Left renal pelvis (tissue), 4 donors: Measurements from ENCODE around the gene MAP3K7CL. TPM values are rescaled to one million over a fixed set of nuclear protein-coding genes. Genes with fewer than 3 reads are reported as not detected.

ENCODE experiments used
- DNase-seq, 4 donors: peaks; one replicate each; pipeline ENCODE4 v3.0.0-alpha.2; 2013; ENCODE audit warnings: low read depth in 4 of 4, low spot score in 3 of 4
- polyA plus RNA-seq, 4 donors: library from polyadenylated mRNA; unstranded; fragments of 120-200 nt; gene quantifications; one replicate each; pipeline ENCODE4 v1.2.1, GENCODE V29; 2013; ENCODE audit not compliant: insufficient read length in 4 of 4

MAP3K7CL gene, protein sequence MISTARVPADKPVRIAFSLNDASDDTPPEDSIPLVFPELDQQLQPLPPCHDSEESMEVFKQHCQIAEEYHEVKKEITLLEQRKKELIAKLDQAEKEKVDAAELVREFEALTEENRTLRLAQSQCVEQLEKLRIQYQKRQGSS
- 1 to 10 TPM; 4.8 to 7.7 (median 6.0) TPM for polyA plus RNA-seq

DNA sequence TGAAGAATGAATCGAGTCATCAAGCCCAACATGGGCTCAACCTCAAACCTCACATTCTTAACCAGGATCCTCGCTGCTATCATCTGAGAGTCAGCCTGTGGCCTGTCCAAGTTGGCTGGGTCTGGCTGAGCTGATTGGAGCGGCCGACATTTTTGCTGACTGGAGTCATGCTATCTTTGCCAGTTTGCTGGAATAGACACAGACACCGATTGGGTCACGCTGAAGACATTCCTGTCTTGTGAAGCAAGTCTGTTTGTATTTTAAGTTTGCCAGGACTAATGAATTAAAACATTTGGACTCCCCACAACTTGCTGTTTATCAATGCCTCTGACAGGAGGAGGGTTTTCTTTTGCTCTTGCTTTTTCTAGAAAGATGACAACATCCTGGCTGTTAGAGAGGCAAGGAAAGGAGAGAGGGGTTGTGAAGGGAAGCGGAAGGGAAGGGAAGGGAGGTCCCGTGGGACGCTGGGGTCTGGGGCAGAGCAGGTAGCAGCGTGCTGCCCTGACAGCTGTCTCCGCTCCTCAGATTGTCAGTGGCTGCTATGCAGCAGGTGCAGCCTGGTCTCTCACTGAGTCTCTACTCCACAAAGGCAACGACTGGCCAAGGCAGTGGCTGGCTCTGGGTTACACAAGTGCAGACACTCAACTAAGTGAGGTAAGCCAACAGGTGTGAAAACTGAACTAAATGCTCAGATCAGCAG is at the start of gene MAP3K7CL:
TSS of gene MAP3K7CL (plus strand) at position 375 of the 700 bp plus-strand sequence. CDS start 2,701 bp downstream, outside the sequence.
- DNase-seq, result no peak

DNA sequence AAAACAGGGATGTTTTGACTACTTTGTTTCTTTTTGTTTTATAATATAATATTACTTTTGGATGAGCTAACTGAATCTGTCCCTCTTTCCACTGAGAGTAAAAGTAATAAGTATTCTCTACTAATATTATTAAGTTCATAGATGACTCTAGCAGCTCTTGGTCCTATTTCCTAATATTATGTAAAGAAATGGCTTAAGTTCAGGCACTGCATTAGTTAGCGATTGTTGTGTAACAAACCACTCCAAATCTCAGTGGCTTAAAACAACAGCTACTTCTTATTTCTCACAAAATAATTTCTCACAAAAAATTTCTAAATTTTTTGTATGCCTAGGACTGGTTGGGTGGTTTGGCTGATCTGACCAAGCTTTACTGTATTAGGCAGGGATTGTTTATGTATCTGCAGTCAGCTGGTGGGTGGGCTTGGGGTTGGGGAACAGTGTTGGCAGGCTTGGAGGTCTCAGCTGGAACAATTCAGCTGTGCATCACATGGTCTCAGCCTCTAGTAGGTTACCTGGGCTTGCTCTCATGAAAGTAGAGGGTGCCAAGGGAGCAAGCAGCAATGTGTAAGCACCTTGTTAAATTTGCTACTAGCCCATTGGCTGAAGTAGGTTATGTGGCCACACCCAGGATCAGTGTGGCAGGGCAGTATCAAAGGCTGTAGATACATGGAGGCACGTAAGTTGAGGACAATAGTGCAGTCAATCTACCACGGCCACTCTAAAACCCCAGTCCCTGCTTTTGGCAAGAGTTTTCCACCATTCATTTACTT is 48.2 kb upstream of the MAP3K7CL start:
- no peak for DNase-seq

DNA sequence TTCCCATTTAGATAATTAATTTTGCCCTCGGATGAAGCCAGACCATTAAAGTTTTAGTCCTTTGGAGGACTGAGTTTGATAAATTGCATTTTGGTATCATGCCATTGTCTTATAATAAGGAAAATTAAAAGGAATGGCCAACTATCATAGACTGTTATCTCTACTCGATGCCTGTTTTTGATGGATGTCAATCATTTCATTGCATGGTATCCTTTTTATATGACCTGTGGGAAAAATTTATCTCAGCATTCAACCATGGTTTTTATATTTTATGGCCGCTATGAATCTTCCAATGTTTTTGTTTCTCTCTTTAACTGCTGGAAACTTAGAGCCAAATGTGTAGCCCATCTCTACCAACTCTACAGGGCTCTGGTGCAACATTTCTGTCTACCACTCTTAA is 47.1 kb upstream of the MAP3K7CL start:
- DNase-seq, result no peak

DNA sequence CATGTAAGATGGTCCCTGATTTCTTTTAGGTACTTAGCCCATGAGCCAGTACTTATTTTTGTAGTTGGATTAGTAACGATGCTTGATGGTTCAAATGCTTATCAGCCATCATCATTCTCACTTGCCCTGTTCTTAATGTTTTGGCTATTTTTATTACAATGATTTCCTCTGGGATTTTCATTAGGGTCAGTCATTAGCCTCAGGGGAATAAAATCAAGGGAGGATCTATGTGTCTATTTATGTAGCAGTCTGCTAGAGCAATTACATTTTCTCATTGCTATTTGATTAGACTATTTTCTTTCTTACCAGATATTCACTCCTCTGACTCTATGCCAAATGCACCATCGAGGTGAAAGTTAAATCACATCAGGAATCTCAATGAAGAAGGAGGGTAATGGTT is 46.1 kb upstream of the MAP3K7CL start:
- no peak for DNase-seq

DNA sequence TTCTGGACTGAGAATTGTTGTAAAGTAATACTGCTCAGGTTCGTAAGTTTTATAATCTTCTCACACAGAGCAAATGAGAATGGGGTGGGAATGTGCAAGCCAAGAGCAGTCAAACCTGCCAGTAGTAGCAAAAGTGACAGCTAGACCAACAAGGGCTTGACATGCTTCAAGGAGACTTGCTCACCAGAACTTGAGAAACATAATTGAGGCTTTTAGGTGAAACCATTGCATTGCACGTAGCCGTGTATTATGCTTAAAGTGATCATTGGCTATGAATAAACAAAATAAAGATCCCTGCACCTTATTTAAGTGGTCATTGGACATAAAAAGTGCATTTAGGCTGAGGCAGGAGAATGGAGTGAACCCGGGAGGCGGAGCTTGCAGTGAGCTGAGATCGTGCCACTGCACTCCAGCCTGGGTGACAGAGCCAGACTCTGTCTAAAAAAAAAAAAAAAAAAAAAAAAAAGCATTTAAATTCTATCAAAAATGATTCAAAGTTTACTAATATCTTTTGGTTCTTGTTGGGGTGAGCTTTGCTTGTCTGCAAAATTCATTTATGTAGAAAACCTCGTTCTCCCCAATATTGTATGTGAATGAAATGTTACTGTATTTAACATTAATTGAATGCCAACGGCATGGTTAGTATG is 45.2 kb upstream of the MAP3K7CL start:
- no peak for DNase-seq

DNA sequence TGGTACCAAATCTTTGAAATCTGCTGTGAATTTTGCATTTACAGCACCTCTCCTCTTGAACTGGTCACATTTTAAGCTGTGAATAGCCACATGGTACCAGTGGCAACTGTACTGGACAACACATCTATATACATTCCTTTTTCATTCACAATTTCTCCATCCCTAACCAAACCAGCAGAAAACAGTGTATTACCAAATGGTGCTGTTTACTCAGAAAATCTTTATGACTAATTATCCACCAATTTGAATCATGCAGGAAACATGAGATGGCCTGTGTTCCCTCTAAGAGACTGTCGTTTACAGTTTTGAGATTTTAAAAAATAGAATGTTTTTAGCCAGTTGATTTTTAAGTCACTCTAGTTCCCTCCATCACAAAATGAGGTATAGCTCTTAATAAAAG is 39.4 kb upstream of the MAP3K7CL start:
- DNase-seq, result no peak

DNA sequence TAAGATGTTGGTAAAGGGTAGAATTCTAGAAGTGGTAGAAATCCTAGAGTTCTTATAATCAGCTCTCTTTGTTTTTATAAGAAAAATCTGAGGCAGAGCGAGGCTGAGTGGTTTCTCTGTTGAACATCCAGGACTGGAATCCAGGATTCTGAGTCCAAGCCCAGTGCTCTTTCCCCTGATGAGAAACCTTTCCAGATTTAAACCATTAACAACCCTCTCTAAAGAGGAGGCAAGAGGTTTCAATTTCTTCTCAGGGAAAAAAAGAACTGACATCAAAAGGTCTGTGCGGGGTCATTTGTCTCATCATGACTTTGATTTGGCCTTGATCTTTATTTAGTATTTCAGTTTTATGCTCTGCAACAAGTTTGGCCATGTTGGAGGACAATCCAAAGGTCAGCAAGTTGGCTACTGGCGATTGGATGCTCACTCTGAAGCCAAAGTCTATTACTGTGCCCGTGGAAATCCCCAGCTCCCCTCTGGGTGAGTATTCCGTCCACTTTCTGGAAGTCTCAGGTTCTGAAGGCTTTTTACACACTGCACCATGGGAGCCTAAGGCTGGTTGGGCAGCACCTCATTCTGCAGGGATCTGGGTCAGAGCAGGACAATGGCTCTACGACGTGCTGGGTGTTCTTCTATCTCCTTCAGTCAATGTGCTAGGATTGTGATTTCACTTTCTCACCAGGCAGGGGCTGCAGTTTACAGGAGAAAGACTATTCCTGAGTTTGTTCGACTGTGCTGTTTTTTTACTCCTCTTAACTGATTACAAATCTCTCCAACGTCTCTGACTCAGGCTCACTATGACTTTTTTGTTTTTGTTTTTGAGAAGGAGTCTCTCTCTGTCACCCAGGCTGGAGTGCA is 38.1 kb upstream of the MAP3K7CL start:
- DNase-seq, result no peak

DNA sequence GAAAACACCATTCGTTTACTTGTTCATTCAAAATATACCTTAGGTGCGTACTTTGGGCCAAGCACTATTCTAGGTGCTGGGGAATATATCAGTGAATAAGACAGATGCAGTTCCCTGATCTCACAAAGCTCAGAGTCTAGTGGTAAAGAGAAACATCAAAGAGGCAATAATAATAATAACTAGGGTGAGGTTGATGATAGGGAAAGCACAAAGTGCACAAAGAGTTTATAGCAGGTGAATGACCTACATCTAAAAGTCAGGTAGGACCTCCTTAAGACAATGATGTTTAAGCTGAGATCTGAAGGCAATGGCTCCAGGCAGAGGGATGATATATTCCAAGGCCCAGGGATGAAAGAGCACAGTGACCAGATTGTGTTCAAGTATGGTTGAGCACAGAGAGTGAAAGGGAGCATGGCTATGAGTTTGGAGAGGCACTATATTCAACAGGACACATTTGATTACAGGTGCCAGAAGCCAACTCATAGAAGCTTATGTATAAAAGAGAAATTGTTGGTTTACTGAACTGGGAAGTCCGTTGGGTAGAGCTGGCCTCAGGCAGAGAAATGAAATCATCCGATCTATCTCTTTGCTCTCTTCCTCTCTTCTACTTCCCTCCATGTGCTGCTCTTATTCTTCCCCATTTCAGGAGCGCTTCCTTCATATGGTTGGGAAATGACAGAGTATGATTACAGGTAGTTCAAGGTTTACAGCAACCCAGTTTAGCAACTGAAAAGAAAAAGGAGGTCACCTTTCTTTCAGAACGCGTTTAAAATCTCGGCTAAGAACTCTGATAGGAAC is 34.0 kb upstream of the MAP3K7CL start:
- no peak for DNase-seq

DNA sequence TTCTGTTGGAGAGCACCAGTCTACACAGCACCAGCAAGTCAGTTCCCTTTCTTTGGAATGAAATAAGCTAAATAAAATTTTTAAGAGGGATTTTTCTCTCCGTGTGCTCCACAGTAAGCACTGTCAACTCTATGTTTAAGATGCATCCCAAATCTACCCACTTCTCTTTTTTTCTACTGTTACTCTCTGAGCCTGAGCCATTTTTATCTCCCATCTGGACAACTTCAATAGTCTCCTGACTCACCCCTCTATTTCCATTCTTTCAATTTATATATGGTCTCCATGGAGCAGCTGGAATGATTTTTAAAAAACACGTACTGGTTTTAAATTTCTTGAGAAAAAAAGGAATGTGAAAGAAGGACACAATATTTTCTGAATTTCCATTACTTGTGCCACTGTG is 32.3 kb upstream of the MAP3K7CL start:
- no peak for DNase-seq

DNA sequence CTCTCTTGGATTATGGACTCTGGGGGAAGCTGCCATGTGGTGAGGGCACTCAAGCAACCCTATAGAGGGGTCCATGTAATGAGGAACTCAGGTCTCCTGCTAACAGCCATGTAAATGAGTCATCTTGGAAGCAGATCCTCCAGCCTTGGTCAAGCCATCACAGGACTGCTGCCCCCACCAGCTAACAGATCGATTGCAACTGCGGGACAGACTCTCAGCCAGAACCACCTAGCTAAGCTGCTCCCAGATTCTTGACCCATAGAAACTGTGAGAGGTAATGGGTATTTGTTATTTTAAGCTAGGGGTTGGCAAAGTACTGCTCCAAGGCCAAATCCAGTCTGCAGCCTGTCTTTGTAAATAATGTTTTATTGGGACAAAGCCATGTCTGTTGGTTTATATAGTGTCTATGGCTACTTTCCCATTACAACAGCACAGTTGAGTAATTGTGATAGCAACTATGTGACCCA is 27.6 kb upstream of the MAP3K7CL start:
- no peak for DNase-seq

DNA sequence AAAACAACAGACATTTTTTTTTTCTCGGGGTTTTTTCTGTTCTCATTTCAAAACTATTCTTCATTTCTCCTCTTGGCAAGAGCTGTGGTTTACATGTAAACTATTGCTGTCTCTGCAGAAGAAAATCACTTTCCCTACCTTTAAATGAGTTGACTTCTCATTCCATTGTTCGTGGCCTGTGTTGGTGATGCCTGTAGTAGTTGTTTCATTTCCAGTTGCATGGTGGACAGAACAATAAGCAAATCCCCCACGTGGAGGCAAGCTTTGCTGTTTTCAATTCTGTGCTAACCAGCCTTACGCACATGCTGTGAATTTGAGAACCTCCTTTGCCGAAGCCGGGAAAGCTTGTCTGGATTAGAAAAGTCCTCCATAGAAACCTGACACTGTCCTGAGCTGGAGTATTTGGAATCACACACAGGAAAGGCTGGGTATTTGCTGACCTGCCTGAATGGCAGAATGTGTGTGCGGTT is 26.2 kb upstream of the MAP3K7CL start:
- DNase-seq, result peak in 1 of 4 donors; percentile 21

DNA sequence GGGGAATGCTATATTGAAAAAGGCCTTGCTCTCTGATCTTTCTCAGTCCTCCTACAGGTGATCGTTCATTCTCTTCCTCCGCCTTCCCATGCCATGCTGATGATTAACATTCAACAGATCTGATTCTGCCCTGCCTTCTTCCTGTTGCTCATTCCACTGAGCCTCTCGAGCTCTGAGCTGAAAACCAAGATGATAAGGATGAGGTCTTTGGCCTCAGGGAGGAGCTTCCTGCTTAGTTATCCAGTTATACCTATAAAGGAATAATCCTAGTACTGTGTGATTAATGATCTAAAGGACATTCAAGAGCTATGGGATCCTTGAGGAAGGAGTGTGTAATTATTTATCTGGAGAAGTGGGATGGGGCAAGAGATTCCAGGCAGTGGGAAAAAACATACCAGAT is 25.2 kb upstream of the MAP3K7CL start:
- no peak for DNase-seq

DNA sequence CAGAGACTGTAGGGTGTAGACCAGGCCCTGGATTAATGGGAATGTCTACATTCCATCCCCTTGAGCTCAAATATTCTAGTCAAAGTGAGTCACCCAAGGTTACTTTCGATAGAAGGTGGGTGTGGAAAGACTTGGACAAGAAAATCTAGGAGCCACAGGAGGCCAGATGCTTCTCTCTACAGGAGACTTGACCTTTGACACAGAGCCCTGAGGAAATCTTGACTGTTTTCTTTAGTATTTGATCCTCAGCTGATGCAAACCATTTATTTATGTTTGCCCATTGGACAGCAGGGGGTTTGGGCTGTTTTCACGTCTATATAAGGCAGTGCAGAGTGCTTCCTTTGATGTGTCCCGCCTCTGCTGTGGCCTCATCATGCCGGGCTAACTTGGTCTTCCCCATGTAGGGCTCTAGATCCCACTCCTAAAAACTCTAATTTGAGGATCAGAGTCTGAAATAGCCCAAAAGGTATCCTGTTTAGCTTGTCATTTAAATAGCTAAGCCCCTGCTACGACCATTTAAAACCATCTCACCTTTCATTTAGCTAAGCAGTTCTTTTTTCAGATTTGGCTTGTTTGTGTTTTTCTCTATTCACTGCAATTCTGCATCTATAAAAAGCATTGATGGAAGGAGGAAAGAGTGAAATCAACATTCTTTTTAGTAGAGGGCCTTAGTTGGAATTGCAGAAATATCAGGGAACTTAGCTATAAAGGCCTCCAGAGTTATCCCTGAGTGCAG is 15.5 kb upstream of the MAP3K7CL start:
- no peak for DNase-seq

DNA sequence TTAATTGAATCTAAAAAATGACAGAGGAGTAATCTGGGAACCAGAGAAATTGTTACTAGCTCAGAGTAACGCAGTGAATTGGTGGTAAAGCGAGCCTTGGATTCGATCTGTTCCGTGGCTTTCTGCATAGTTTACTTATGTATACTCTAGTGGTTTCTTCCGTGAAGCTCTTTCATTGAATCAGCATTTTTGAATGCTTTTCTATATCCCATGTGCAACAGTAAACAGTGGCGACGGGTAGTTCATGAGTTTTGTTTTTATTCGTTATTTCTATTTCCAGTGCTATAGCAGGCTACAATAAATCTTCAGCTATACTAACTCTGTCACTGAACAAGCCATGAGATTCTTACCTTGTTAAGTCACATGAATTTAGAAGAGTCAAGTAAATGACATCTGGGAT is 14.5 kb upstream of the MAP3K7CL start:
- no peak for DNase-seq

DNA sequence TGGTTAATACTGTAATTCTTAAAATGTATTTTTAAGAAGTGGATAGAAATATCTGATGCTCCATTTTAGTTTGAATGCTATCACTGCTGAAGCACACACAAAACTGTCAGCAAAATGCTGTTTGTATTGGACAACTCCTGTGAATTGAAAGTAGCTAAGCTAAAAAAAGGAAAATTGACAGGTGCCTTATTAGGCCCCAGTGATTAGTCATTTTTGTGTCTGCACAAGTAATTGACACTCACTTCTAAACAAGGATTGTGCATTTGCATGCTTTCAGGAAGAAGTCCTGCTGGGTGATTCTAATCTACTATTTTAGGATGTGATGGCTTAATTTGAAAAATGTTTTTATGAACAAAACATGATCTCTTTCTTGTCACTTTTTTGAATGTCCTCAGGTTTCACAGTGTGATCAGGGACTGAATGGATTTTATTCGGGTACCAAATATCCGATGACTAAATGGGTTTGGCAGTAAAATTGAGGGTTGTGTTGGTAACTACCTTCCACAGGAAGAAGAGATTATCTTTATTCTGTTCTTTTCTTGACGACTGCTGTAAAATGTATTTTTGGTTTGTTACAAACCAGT is 13.0 kb upstream of the MAP3K7CL start:
- no peak for DNase-seq

DNA sequence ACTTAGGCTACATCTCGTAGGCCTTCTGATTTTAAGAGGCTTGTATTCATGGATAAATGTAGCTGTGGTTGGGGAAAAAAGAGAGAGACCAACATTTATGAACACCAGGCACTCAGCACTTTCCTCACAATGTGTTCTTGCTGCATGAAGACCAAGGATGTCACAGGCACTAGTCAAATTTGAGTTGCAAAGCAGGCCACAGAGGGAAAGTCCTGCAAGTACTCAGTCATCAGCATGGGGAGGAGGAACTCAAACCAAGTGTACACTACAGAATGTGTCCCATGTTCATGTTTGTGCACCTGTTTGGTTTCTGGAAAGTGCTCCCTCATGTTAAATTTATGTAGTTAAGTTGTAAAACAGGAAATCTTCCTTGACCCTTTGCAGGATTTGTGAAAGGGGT is 8.7 kb upstream of the MAP3K7CL start:
- DNase-seq, result no peak

DNA sequence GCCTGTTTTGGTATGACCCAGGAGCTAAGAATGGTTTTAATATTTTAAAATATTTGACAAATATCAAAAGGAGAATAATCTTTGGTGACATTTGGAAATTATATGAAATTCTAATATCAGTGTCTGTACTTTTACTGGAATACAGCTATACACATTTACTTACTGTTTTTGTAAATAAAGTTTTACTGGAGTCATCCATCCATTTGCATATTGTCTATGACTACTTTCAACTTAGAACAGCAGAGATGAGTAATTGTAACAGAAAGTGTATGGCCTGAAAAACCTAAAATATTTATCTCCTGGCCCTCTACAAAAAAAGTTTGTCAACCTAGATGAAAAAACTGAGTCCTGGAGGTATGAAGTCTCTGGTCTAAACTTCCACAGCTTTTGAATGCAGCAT is 5.8 kb upstream of the MAP3K7CL start:
- DNase-seq, result no peak

DNA sequence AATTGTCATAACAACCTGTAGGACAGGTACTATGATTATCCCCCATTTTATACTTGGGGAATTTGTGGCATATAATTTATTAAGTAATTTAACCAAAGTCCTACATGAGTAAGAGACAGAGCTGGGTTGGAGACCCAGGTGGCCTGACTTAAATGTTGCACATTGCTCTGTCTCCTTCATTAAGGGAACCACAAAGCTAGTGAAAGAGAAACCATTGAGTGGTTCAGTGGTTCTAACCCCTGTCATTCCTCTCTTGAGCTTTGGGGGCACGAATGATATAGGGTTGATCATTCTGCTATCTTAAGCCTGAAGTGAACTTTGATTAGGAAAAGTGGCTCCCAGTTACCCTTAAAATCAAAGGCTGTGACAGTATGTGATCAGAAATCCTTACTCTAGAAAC is 5.3 kb upstream of the MAP3K7CL start:
- DNase-seq, result no peak
